B cell (primary cell): ENCODE results near the gene CENPI. TPM values are rescaled to one million over a fixed set of nuclear protein-coding genes. Genes with fewer than 3 reads are reported as not detected.
A peak's percentile ranks its signal among the peaks of the same experiment; 100 is the strongest.

ENCODE experiments used
- ATAC-seq: fragments of 200-7000 bp; cut with Tn5 transposase; one replicate; pipeline ENCODE4 v1.10.0; 2021; ENCODE audit warnings: low read depth, mild to moderate bottlenecking, moderate number of reproducible peaks, moderate library complexity
- CTCF ChIA-PET: fragments of 350-600 bp; sonication (Branson Sonifier 250); formaldehyde crosslinking; loops from one replicate; lab custom pipeline; 2021; ENCODE audit warnings: antibody characterized with exemption, inconsistent platforms; lab: Charles Lee
- POLR2A ChIA-PET: fragments of 350-600 bp; sonication (Branson Sonifier 250); formaldehyde crosslinking; loops from one replicate; lab custom pipeline; 2021; ENCODE audit warnings: antibody characterized with exemption; lab: Charles Lee
- DNase-seq: peaks from one replicate; pipeline ENCODE4 v3.0.0; 2013
- H2AFZ ChIP-seq: 2 replicates; pipeline ENCODE4 v1.6.1; 2012; ENCODE audit warnings: mild to moderate bottlenecking, low read depth, low read length; ENCODE audit not compliant: insufficient read depth, poor library complexity, severe bottlenecking
- H3K27ac ChIP-seq, 2 donors: 1 replicate in 1 of 2; 2 replicates in 1 of 2; pipeline ENCODE4 v1.5.1; 2012 to 2013; ENCODE audit warnings: low read length in 2 of 2, mild to moderate bottlenecking in 2 of 2, moderate library complexity in 1 of 2
- H3K27me3 ChIP-seq, 4 experiments: fragments of 200-600 bp in 1 of 4; sonication (generic) in 1 of 4; replicated peaks in 1 of 4; 1 replicate in 2 of 4; 2 replicates in 2 of 4; pipeline versions ENCODE4 v1.6.1 to v1.7.0; 2013 to 2016; ENCODE audit warnings: low read length in 3 of 4, mild to moderate bottlenecking in 2 of 4, mixed read lengths in 1 of 4, moderate library complexity in 1 of 4; ENCODE audit not compliant: insufficient read depth in 4 of 4, control insufficient read depth in 3 of 4; ENCODE audit errors: control extremely low read depth in 1 of 4
- H3K36me3 ChIP-seq, 2 experiments: replicated peaks in 1 of 2; 1 replicate in 1 of 2; 2 replicates in 1 of 2; pipeline versions ENCODE4 v1.6.1 to v1.7.1; 2013; ENCODE audit warnings: low read length in 1 of 2; ENCODE audit not compliant: insufficient read depth in 2 of 2, control insufficient read depth in 1 of 2; ENCODE audit errors: control extremely low read depth in 1 of 2, extremely low read depth in 1 of 2
- H3K4me1 ChIP-seq, 2 donors: fragments of 200-600 bp in 1 of 2; sonication (generic) in 1 of 2; 1 replicate in 1 of 2; 2 replicates in 1 of 2; pipeline versions ENCODE4 v1.5.1 to v1.6.1; 2013 to 2017; ENCODE audit warnings: low read length in 2 of 2; ENCODE audit not compliant: control insufficient read depth in 2 of 2, insufficient read depth in 2 of 2
- H3K4me2 ChIP-seq: replicated peaks from 2 replicates; pipeline ENCODE3; 2012; ENCODE audit warnings: mild to moderate bottlenecking, low read depth, low read length; ENCODE audit not compliant: poor library complexity, severe bottlenecking
- H3K4me3 ChIP-seq, 5 experiments: fragments of 200-600 bp in 1 of 5; sonication (generic) in 1 of 5; 1 replicate in 3 of 5; 2 replicates in 2 of 5; pipeline versions ENCODE4 v1.5.1 to v1.7.0; 2011 to 2016; ENCODE audit warnings: low read length in 4 of 5, mild to moderate bottlenecking in 4 of 5, low read depth in 2 of 5, control low read depth in 1 of 5, moderate library complexity in 1 of 5; ENCODE audit not compliant: insufficient read depth in 1 of 5; ENCODE audit errors: control extremely low read depth in 1 of 5, extremely low read depth in 1 of 5
- H3K79me2 ChIP-seq: fragments of 200-600 bp; sonication (generic); one replicate; pipeline ENCODE4 v1.6.0; 2016; ENCODE audit warnings: low read length; ENCODE audit not compliant: control insufficient read depth, insufficient read depth
- H3K9ac ChIP-seq: fragments of 200-600 bp; sonication (generic); 2 replicates; pipeline ENCODE4 v1.6.1; 2017; ENCODE audit warnings: mild to moderate bottlenecking, low read length, moderate library complexity
- H3K9me3 ChIP-seq, 3 donors: one replicate each; pipeline versions ENCODE4 v1.6.1 to v1.7.1; 2013; ENCODE audit warnings: low read length in 2 of 3; ENCODE audit not compliant: control insufficient read depth in 2 of 3, insufficient read depth in 1 of 3; ENCODE audit errors: control extremely low read depth in 1 of 3
- H4K20me1 ChIP-seq: 2 replicates; pipeline ENCODE4 v1.6.0; 2012; ENCODE audit warnings: mild to moderate bottlenecking, low read length; ENCODE audit not compliant: insufficient read depth, control insufficient read depth, poor library complexity, severe bottlenecking
- H3K27ac Mint-ChIP-seq: one replicate; pipeline ENCODE4 v1.8.0; 2021; ENCODE audit warnings: mixed read lengths
- H3K27me3 Mint-ChIP-seq: one replicate; pipeline ENCODE4 v1.8.0; 2021; ENCODE audit warnings: mixed read lengths
- H3K4me1 Mint-ChIP-seq: one replicate; pipeline ENCODE4 v1.8.0; 2021; ENCODE audit warnings: mixed read lengths
- H3K4me3 Mint-ChIP-seq: one replicate; pipeline ENCODE4 v1.8.0; 2021; ENCODE audit warnings: mixed read lengths
- H3K9me3 Mint-ChIP-seq: one replicate; pipeline ENCODE4 v1.8.0; 2022; ENCODE audit warnings: mixed read lengths; ENCODE audit not compliant: insufficient read depth
- CTCF ChIP-seq: fragments of 200-600 bp; IDR thresholded peaks from one replicate; pipeline ENCODE4 v1.8.0; 2022; ENCODE audit warnings: antibody characterized with exemption, mild to moderate bottlenecking
- EZH2 ChIP-seq: IDR thresholded peaks from 2 replicates; pipeline ENCODE4 v1.6.1; 2012; ENCODE audit warnings: borderline replicate concordance, low read depth, mild to moderate bottlenecking, moderate library complexity, low read length; ENCODE audit not compliant: insufficient read depth, poor library complexity, severe bottlenecking
- WGBS: methylation state at CpG from one replicate; pipeline ENCODE4 v1.1.5; 2013; ENCODE audit warnings: missing lambda C conversion rate; ENCODE audit not compliant: insufficient coverage; 5-methylcytosine and 5-hydroxymethylcytosine counted together
- intact Hi-C: fragments of 100-400 bp; cut with micrococcal nuclease; formaldehyde crosslinking; loops from one replicate; pipeline ENCODE4 v1.10.0; 2022
- polyA plus RNA-seq: library from polyadenylated mRNA; depleted of rRNA; stranded (reverse); fragments of >200 nt; gene quantifications from 2 replicates; pipeline ENCODE4 v1.2.3, GENCODE V29; 2012
- total RNA-seq, 2 donors: library from RNA; stranded (reverse); fragments of 120-200 nt in 1 of 2; gene quantifications; 1 replicate in 1 of 2; 2 replicates in 1 of 2; pipeline versions ENCODE4 v1.2.3 to v1.2.4, GENCODE V29; 2013 to 2022

The CENPI gene
- total and polyA plus RNA-seq, 2 donors (not counting 1 experiment from before 2014, with no cell fraction given) = 0.28 to 3.2 TPM

DNA sequence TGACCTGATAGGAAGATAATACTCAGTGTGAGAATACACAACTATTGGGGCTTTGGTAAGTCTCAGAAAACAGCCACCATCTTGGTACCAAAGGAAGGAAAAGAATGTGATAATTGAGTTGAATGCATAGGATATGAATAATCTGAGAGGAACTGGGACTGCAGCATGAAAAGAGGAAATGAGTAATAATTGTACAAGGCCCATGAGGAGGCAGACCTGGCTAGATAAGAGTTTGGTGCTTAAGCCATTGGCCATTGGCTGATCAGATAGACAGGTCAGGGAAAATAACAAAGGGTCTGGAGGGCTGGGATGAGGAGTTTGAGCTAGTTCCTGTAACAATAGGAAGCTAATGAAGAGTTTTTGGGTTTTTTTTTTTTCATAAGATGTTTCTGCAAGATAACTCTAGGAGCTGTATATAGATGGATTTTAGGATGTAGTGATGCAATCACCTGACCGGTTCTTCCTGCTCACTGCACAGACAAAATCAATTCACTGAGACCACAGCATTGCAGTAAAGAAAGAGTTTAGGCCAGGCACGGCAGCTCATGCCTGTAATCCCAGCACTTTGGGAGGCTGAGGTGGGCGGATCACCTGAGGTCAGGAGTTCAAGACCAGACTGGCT, 40.8 kb upstream of the CENPI start:
- no peak overlapping the region for H3K27ac ChIP-seq
- peak; percentile 29 for DNase-seq
- peaks cover 8 to 11% of the 10 kb centered on the region in 2 donors for H3K4me1 ChIP-seq
- Mint-ChIP-seq H3K9me3 (no peaks in the 10 kb centered on the region), H3K27ac (peak overlapping the region; percentile 0), H3K4me1 (peaks cover 9% of the 10 kb centered on the region), H3K27me3 (no peaks in the 10 kb centered on the region), H3K4me3 (no peak overlapping the region)
- no peaks in the 10 kb centered on the region for H3K36me3 ChIP-seq
- TF ChIP-seq CTCF = no peak
- no peak for TF ChIP-seq EZH2
- no peak overlapping the region for H3K4me2 ChIP-seq
- no peaks in the 10 kb centered on the region for H3K9me3 ChIP-seq
- H3K79me2 ChIP-seq = no peaks in the 10 kb centered on the region
- H3K9ac ChIP-seq = no peak overlapping the region
- peak; percentile 39 for ATAC-seq
- ChIA-PET POLR2A (no interaction called here), CTCF (no interaction called here)
- H4K20me1 ChIP-seq = no peaks in the 10 kb centered on the region
- no CpG with 5 or more reads among the region's 3 CpGs for WGBS
- no peak overlapping the region for H3K4me3 ChIP-seq
- peak overlapping the region; percentile 17 for H2AFZ ChIP-seq
- no peaks in the 10 kb centered on the region for H3K27me3 ChIP-seq
- intact Hi-C loops = no loop called here

DNA sequence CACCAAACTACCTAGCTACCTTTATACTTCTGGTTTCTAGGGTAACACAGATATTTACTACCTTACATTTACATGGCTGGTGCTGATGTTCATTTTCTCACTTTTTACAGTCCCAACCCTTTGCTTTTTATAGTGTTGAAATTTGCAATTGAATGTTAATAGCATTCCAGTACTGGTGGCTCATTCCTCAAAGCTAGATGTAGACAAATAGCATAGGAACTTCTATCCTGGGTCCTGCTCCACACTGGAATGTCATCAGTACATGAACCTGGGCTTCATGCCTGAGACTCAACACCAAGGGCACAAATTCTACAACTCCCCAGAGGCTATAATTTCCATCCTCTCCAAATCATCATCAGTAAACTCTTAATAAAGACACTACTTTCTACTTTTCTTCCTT, 35.8 kb upstream of the CENPI start:
- H3K9ac ChIP-seq = no peak overlapping the region
- no peak for ATAC-seq
- Mint-ChIP-seq H3K27ac (no peak overlapping the region), H3K9me3 (no peaks in the 10 kb centered on the region), H3K4me3 (no peak overlapping the region), H3K27me3 (peaks cover 4% of the 10 kb centered on the region), H3K4me1 (peaks cover 3% of the 10 kb centered on the region)
- no peak overlapping the region for H3K4me2 ChIP-seq
- no peaks in the 10 kb centered on the region for H3K27me3 ChIP-seq
- H3K79me2 ChIP-seq = no peaks in the 10 kb centered on the region
- H3K9me3 ChIP-seq = no peaks in the 10 kb centered on the region
- H4K20me1 ChIP-seq = no peaks in the 10 kb centered on the region
- no peak overlapping the region for H3K27ac ChIP-seq
- no peak overlapping the region for H2AFZ ChIP-seq
- H3K36me3 ChIP-seq = no peaks in the 10 kb centered on the region
- POLR2A ChIA-PET = no interaction called here
- TF ChIP-seq EZH2 (no peak), CTCF (no peak)
- intact Hi-C loops = no loop called here
- CTCF ChIA-PET = no interaction called here
- H3K4me1 ChIP-seq = peaks cover under 1 to 3% of the 10 kb centered on the region in 2 donors
- no peak overlapping the region for H3K4me3 ChIP-seq
- DNase-seq = no peak
